Esophagus squamous epithelium (tissue), 5 donors: ENCODE results near the gene BPGM. TPM values are rescaled to one million over a fixed set of nuclear protein-coding genes. Genes with fewer than 3 reads are reported as not detected.
"Not testable (repeated sequence)": the region's sequence is repeated elsewhere in the genome, so short reads cannot be mapped to it uniquely, and the experiment has no call there.

Experiments
- DNase-seq: peaks from one replicate; lab custom pipeline; 2025; lab: John Stamatoyannopoulos, UW
- H3K27ac ChIP-seq, 4 donors: fragments of 200-600 bp; sonication (generic); one replicate each; pipeline ENCODE4 v1.5.1; 2016 to 2019; ENCODE audit warnings: mild to moderate bottlenecking in 1 of 4
- H3K27me3 ChIP-seq, 4 donors: fragments of 200-600 bp; sonication (generic); 1 replicate in 3 of 4; 2 replicates in 1 of 4; pipeline versions ENCODE4 v1.5.1 to v1.6.0; 2017 to 2021; ENCODE audit warnings: antibody characterized with exemption in 1 of 4
- H3K36me3 ChIP-seq, 3 donors: fragments of 200-600 bp; sonication (generic); one replicate each; pipeline ENCODE4 v1.5.1; 2016 to 2019
- H3K4me1 ChIP-seq, 3 donors: fragments of 200-600 bp; sonication (generic); one replicate each; pipeline ENCODE4 v1.5.1; 2017 to 2019
- H3K4me3 ChIP-seq, 4 donors: fragments of 200-600 bp; sonication (generic); 1 replicate in 3 of 4; 2 replicates in 1 of 4; pipeline ENCODE4 v1.5.1; 2016 to 2019; ENCODE audit warnings: mild to moderate bottlenecking in 2 of 4, moderate library complexity in 1 of 4
- H3K9me3 ChIP-seq, 3 donors: fragments of 200-600 bp; sonication (generic); one replicate each; pipeline ENCODE4 v1.5.1; 2016 to 2019
- POLR2A ChIP-seq, 4 donors: fragments of 450-650 bp; IDR thresholded peaks; one replicate each; pipeline ENCODE4 v1.6.1; 2017; ENCODE audit warnings: antibody characterized with exemption in 4 of 4, mild to moderate bottlenecking in 4 of 4, moderate library complexity in 3 of 4
- WGBS, 2 donors: methylation state at CpG; one replicate each; pipeline ENCODE4 v1.1.5; 2018; 5-methylcytosine and 5-hydroxymethylcytosine counted together
- intact Hi-C: fragments of 100-400 bp; cut with DNase I; formaldehyde crosslinking; loops from one replicate; pipeline ENCODE4 v1.15.0; 2022
- total RNA-seq, 4 donors: library from RNA; depleted of rRNA; stranded (reverse); fragments of >200 nt; gene quantifications; one replicate each; pipeline ENCODE4 v1.1.0, GENCODE V29; 2016
- TF ChIP-seq, protein P1 (sequence below), 6 experiments: fragments of 450-650 bp in 4 of 6; fragments of 200-600 bp in 2 of 6; sonication (generic) in 2 of 6; IDR thresholded peaks; one replicate each; pipeline ENCODE4 v1.5.1; 2016 to 2019; ENCODE audit warnings: antibody characterized with exemption in 6 of 6, mild to moderate bottlenecking in 4 of 6, moderate library complexity in 4 of 6
- donor health status: DM: yes; HTN: yes; CAD: no.

BPGM gene
- total RNA-seq, 4 donors from 2014 or later, result 4.4 to 16.8 (median 11.3) TPM

DNA sequence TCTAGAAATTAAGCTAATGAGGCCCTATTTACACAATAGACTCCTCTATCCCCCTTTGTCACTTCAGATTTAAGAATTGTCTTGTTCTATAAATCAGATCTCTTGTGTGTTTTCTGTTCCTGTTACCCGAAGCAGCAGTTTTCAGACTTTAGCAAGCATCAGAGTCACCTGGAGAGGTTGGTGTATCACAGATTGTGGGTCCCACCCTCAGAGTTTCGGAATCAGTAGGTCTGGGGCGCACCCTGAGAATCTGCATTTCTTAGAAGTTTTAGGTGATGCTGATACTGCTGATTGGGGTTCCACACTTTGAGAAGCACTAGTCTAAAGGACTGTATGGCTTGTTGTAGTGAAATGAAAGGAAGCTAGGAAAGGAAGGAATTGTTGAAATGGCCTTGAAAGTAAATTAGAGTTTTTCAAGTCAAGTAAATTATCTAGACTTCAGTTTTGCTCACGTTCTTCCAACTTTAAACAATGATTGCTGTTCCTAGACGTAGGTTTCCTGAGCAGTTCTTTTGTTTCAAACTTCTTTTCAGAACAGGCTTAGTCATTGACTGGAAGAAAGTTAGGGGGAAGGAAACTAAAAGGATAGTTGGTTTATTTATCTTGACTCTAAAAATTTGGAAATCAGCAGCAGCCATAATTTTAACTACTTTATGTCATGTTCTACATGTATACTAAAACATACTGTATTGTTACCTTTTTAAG is 15.7 kb downstream of the BPGM start:
- TF ChIP-seq, protein P1, sequence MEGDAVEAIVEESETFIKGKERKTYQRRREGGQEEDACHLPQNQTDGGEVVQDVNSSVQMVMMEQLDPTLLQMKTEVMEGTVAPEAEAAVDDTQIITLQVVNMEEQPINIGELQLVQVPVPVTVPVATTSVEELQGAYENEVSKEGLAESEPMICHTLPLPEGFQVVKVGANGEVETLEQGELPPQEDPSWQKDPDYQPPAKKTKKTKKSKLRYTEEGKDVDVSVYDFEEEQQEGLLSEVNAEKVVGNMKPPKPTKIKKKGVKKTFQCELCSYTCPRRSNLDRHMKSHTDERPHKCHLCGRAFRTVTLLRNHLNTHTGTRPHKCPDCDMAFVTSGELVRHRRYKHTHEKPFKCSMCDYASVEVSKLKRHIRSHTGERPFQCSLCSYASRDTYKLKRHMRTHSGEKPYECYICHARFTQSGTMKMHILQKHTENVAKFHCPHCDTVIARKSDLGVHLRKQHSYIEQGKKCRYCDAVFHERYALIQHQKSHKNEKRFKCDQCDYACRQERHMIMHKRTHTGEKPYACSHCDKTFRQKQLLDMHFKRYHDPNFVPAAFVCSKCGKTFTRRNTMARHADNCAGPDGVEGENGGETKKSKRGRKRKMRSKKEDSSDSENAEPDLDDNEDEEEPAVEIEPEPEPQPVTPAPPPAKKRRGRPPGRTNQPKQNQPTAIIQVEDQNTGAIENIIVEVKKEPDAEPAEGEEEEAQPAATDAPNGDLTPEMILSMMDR (IDR thresholded peaks at IDR 0.05), result no peak
- TF ChIP-seq POLR2A (IDR thresholded peaks at IDR 0.05), result no peak
- H3K27ac ChIP-seq, result no peak overlapping the region
- H3K4me3 ChIP-seq, result no peak overlapping the region
- no peaks in the 10 kb centered on the region for H3K27me3 ChIP-seq
- no peaks in the 10 kb centered on the region for H3K9me3 ChIP-seq
- H3K36me3 ChIP-seq, result peaks cover 0 to 47% (median 0%) of the 10 kb centered on the region in 3 donors
- DNase-seq, result no peak
- peaks cover 0 to 4% (median 0%) of the 10 kb centered on the region in 3 donors for H3K4me1 ChIP-seq
- WGBS, 2 donors, result 70 to 71% methylated on average over 5 of the region's 5 CpGs
- intact Hi-C loops, result no loop called here

DNA sequence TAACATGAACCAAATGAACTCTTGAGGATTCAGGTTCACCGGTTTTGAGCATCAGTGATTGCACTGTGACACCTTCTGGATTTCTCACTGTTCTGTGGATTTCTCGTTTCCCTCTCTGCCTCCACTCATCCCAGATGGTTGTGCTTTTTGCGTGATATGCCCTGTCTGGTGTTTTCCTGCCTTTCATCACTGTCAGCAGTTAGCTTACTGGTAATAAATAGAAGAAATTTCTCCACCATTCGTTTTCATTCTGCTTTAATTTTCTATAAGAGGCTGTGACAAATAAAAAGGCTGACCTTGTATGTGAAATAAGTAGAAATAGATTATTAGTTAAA is 16.2 kb downstream of the BPGM start:
- 77 to 81% methylated on average over 4 of the region's 4 CpGs for WGBS, 2 donors
- Histone ChIP-seq H3K27ac (no peak overlapping the region), H3K4me1 (peaks cover 0 to 4% (median 0%) of the 10 kb centered on the region in 3 donors), H3K36me3 (peaks cover 0 to 47% (median 0%) of the 10 kb centered on the region in 3 donors), H3K27me3 (no peaks in the 10 kb centered on the region), H3K9me3 (no peaks in the 10 kb centered on the region), H3K4me3 (no peak overlapping the region)
- TF ChIP-seq, protein P1 (IDR thresholded peaks at IDR 0.05), result no peak
- TF ChIP-seq POLR2A (IDR thresholded peaks at IDR 0.05), result no peak
- intact Hi-C loops, result no loop called here
- no peak for DNase-seq

DNA sequence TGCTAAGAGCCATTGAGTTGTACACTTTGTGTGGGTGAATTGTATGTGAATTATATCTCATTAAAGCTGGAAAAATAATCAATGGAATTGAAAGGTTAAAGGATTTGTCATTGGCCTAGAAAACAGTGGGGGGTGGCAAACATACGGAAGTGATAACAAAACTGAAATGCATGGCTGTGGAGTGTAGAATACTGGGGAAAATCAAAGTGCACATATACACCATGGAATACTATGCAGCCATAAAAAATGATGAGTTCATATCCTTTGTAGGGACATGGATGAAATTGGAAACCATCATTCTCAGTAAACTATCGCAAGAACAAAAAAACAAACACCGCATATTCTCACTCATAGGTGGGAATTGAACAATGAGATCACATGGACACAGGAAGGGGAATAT is 18.4 kb downstream of the BPGM start:
- H3K9me3 ChIP-seq, DNase-seq, H3K27me3 ChIP-seq, H3K27ac ChIP-seq, H3K4me3 ChIP-seq, intact Hi-C loops: not testable (repeated sequence)
- WGBS, 2 donors, result 0 to 83% methylated on average over 1 to 2 of the region's 3 CpGs
- Histone ChIP-seq H3K36me3 (peaks cover 0 to 47% (median 0%) of the 10 kb centered on the region in 3 donors), H3K4me1 (peaks cover 0 to 15% (median 0%) of the 10 kb centered on the region in 3 donors)

DNA sequence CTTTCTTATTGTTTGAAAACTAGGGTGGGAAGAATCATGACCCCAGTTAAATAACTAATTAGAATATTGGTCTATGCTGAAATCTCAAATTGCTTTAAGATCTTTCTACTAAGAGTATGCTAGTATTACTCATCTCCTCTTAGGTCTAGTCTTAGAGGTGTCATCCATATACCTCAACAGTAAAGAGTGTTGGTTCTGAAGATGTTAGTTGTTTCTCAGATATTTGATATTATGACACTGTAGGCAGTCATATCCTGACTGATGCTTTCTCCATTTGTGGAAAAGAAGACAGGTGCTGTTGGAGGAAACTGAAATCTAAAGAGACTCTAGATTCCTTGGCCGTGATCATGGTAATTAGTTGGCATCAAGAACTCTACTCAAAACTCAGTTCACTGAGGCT is 21.2 kb downstream of the BPGM start:
- intact Hi-C loops, result no loop called here
- TF ChIP-seq, protein P1 (IDR thresholded peaks at IDR 0.05), result no peak
- H3K27me3 ChIP-seq, result no peaks in the 10 kb centered on the region
- 80 to 100% methylated on average over 1 of the region's 1 CpG for WGBS, 2 donors
- H3K36me3 ChIP-seq, result peaks cover 0 to 29% (median 0%) of the 10 kb centered on the region in 3 donors
- no peak overlapping the region for H3K27ac ChIP-seq
- no peak for DNase-seq
- H3K4me3 ChIP-seq, result no peak overlapping the region
- no peaks in the 10 kb centered on the region for H3K9me3 ChIP-seq
- peaks cover 0 to 18% (median 0%) of the 10 kb centered on the region in 3 donors for H3K4me1 ChIP-seq

GRCh38 chr7:134669388-134669787 is 22.7 kb downstream of the BPGM start:
- H3K4me1 ChIP-seq, result peaks cover 0 to 18% (median 0%) of the 10 kb centered on the region in 3 donors
- no peak for DNase-seq
- intact Hi-C loops, result no loop called here
- 77 to 82% methylated on average over 4 of the region's 4 CpGs for WGBS, 2 donors
- H3K27ac ChIP-seq, result no peak overlapping the region
- peaks cover 0 to 3% (median 0%) of the 10 kb centered on the region in 3 donors for H3K9me3 ChIP-seq
- TF ChIP-seq, protein P1 (IDR thresholded peaks at IDR 0.05), result no peak
- no peak for TF ChIP-seq POLR2A (IDR thresholded peaks at IDR 0.05)
- no peak overlapping the region for H3K4me3 ChIP-seq
- no peaks in the 10 kb centered on the region for H3K27me3 ChIP-seq
- peaks cover 0 to 14% (median 0%) of the 10 kb centered on the region in 3 donors for H3K36me3 ChIP-seq
